Left lung (tissue), 10 donors: ENCODE data around the gene UAP1L1. TPM values are rescaled to one million over a fixed set of nuclear protein-coding genes. Genes with fewer than 3 reads are reported as not detected.
"Not testable (repeated sequence)": the region's sequence is repeated elsewhere in the genome, so short reads cannot be mapped to it uniquely, and the experiment has no call there.

Experiments
- ATAC-seq: fragments of 200-7000 bp; cut with Tn5 transposase; one replicate; pipeline ENCODE4 v1.9.1; 2020; ENCODE audit warnings: moderate library complexity
- DNase-seq, 4 donors: peaks; one replicate each; pipeline ENCODE4 v3.0.0-alpha.2; 2013 to 2020
- H3K27ac ChIP-seq, 2 donors: fragments of 200-600 bp; sonication (generic) in 1 of 2; one replicate each; pipeline versions ENCODE4 v1.5.0 to v1.8.0; 2020 to 2021
- H3K27me3 ChIP-seq, 2 donors: fragments of 200-600 bp; sonication (generic) in 1 of 2; one replicate each; pipeline versions ENCODE4 v1.5.0 to v1.8.0; 2020 to 2021
- H3K36me3 ChIP-seq, 2 donors: fragments of 200-600 bp; sonication (generic) in 1 of 2; one replicate each; pipeline versions ENCODE4 v1.5.0 to v1.8.0; 2020 to 2021
- H3K4me1 ChIP-seq, 2 donors: fragments of 200-600 bp; one replicate each; pipeline ENCODE4 v1.8.0; 2021
- H3K4me3 ChIP-seq, 2 donors: fragments of 200-600 bp; sonication (generic) in 1 of 2; one replicate each; pipeline versions ENCODE4 v1.5.0 to v1.8.0; 2020 to 2021; ENCODE audit warnings: mild to moderate bottlenecking in 1 of 2
- H3K9me3 ChIP-seq, 2 donors: fragments of 200-600 bp; sonication (generic) in 1 of 2; one replicate each; pipeline versions ENCODE4 v1.5.0 to v1.8.0; 2020 to 2021
- intact Hi-C, 2 donors: fragments of 100-400 bp; cut with DNase I; formaldehyde crosslinking; loops; one replicate each; pipeline versions ENCODE4 v1.11.2 to v1.14.2; 2022
- polyA plus RNA-seq, 6 donors: library from polyadenylated mRNA; unstranded; fragments of 120-200 nt; gene quantifications; one replicate each; pipeline ENCODE4 v1.2.1, GENCODE V29; 2013; ENCODE audit not compliant: insufficient read length in 6 of 6
- total RNA-seq, 2 donors: library from RNA; stranded (reverse); fragmentation: NEBNext Ultra II Directional; extraction: Animal tissue kit (Norgen Biotek cat#: 25700); gene quantifications; one replicate each; pipeline ENCODE4 v1.2.1, GENCODE V29; 2021
- TF ChIP-seq, protein P1 (sequence below), 2 donors: fragments of 200-600 bp; sonication (generic) in 1 of 2; IDR thresholded peaks; one replicate each; pipeline versions ENCODE4 v1.5.0 to v1.8.0; 2021; ENCODE audit warnings: antibody characterized with exemption in 2 of 2
- donor health status: DM: no; HTN: yes; CAD: no.
- donor health status: DM: no; HTN: no; CAD: no.

The UAP1L1 gene
- total and polyA plus RNA-seq, 8 donors, result 4.6 to 43.1 (median 6.8) TPM

DNA sequence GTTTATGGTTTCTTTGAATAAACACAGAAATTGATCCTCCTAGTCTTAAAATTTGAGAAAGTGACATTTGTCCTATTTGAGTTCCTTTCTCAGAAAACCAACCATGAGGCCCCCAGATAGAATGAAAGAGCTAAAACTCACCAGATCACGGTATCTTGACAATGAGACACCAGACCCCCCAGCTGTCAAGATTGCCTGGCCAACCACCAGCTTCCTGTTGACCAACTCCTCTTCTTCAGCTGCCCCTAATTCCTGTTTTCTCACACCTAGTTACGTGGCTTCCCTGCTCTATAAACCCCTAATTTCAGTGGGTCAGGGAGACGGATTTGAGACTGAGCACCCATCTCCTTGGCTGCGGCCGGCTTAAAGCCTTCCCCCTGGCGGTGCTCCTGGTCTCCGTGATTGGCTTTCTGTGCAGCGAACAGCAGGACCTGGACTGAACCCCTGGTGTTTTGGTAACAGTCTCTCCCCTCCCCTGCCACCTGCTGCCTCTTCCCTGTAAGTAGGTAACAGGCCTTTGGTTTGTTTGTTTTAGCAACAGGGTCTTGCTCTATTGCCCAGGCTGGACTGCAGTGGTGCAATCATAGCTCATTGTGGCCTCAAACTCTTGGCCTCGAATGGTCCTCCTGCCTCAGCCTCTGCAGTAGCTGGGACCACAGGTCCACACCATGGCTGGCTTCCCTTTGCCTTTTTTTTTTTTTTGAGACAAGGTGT lies 18.6 kb upstream of the UAP1L1 start:
- ATAC-seq, result no peak
- intact Hi-C loops, result no loop called here
- H3K4me3 ChIP-seq, result no peak overlapping the region
- H3K36me3 ChIP-seq, result no peaks in the 10 kb centered on the region
- TF ChIP-seq, protein P1, sequence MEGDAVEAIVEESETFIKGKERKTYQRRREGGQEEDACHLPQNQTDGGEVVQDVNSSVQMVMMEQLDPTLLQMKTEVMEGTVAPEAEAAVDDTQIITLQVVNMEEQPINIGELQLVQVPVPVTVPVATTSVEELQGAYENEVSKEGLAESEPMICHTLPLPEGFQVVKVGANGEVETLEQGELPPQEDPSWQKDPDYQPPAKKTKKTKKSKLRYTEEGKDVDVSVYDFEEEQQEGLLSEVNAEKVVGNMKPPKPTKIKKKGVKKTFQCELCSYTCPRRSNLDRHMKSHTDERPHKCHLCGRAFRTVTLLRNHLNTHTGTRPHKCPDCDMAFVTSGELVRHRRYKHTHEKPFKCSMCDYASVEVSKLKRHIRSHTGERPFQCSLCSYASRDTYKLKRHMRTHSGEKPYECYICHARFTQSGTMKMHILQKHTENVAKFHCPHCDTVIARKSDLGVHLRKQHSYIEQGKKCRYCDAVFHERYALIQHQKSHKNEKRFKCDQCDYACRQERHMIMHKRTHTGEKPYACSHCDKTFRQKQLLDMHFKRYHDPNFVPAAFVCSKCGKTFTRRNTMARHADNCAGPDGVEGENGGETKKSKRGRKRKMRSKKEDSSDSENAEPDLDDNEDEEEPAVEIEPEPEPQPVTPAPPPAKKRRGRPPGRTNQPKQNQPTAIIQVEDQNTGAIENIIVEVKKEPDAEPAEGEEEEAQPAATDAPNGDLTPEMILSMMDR (IDR thresholded peaks at IDR 0.05), result no peak
- H3K4me1 ChIP-seq, result peaks cover 6 to 25% of the 10 kb centered on the region in 2 donors
- peaks cover 1 to 22% of the 10 kb centered on the region in 2 donors for H3K27me3 ChIP-seq
- H3K9me3 ChIP-seq, result no peaks in the 10 kb centered on the region
- H3K27ac ChIP-seq, result no peak overlapping the region
- no peak for DNase-seq

DNA sequence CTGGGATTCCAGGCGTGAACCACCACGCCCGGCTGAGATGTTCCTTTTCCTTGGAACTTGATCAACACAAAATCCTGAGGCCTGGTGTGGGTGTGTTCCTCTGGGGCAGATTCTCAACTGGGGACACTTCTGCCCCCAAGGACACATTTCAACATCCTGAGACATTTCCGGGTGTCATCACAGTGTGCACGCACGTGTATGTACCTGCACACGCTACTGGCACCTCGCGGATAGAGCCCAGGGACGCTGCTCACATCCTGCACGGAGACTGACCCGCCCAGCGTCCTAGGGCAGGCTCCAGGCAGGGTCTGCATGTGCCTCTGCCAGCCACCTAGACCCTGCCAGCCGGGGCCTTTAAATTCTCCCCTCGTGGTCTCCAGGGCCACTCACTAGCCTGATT lies 14.9 kb upstream of the UAP1L1 start:
- H3K9me3 ChIP-seq, result no peaks in the 10 kb centered on the region
- H3K4me3 ChIP-seq, result no peak overlapping the region
- no peak for ATAC-seq
- no peaks in the 10 kb centered on the region for H3K27me3 ChIP-seq
- H3K36me3 ChIP-seq, result no peaks in the 10 kb centered on the region
- TF ChIP-seq, protein P1 (IDR thresholded peaks at IDR 0.05), result no peak
- DNase-seq, result no peak
- intact Hi-C loops, result loop anchor here in 1 of 2 donors (10.0 kb wide), 1 partner anchor 278 kb away; no protein-coding TSS in a partner anchor
- peaks cover 0 to 7% of the 10 kb centered on the region in 2 donors for H3K4me1 ChIP-seq
- no peak overlapping the region for H3K27ac ChIP-seq

DNA sequence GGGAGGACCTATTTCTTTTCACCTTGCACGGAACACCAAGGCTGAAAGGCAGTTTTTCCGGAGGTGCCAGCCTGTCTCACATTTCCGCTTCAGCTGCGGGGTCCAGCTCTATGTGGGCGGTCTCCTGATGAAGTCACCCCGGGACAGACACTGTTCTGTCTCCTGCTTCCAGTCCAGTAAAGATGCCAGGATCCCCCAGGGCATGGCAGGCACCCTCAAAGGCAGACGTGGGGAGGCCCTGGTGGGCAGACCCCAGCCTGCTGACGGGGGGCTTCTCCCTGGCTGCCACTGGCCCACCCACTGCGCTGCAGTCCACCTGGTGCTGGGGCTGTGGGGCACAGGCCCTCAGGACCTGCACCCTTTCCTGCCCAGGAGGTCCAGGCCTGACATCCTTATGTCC lies 14.5 kb upstream of the UAP1L1 start:
- H3K4me1 ChIP-seq, H3K36me3 ChIP-seq, H3K9me3 ChIP-seq, DNase-seq, ATAC-seq, H3K27me3 ChIP-seq, H3K4me3 ChIP-seq, H3K27ac ChIP-seq: not testable (repeated sequence)
- intact Hi-C loops, result loop anchor here in 1 of 2 donors (10.0 kb wide), 1 partner anchor 278 kb away; no protein-coding TSS in a partner anchor

DNA sequence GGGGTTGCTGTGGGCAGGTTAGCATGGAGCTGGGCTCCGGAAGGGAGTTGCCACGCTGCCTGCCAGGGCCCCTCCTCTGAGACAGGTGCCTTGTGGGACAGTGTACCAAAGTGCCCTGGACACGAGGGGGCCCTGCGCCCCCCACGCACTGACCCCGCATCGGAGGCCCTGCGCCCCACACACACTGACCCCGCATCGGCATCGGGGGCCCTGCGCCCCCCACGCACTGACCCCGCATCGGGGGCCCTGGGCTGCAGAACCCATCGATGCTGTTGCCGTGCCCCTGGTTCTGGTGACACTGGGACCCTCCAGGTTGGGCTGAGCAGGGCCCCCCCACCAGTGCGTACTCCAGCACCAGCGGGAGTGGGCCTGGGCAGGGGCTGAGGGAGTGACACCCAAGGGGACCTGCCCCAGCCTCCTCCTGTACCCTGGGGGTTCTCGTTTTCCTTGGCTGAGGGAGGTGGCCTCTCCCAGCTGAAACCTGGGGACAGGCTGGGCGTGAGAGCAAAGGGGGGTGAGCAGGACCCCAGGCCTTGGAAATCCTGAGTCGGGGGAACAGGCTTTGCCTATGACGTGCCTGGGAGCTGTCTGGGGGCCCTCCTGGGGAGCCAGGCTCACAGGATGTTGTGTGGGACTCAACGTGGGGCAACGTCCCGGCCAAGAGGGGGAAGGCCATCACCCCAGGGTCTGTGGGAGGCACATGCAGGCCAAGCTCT lies 13.8 kb upstream of the UAP1L1 start:
- no peak for ATAC-seq
- Histone ChIP-seq H3K4me1 (peaks cover 0 to 7% of the 10 kb centered on the region in 2 donors), H3K27me3 (peaks cover 0 to 3% of the 10 kb centered on the region in 2 donors), H3K4me3 (no peak overlapping the region), H3K27ac (no peak overlapping the region), H3K36me3 (no peaks in the 10 kb centered on the region), H3K9me3 (no peaks in the 10 kb centered on the region)
- TF ChIP-seq, protein P1 (IDR thresholded peaks at IDR 0.05), result no peak
- DNase-seq, result no peak
- intact Hi-C loops, result loop anchor here in 1 of 2 donors (10.0 kb wide), 1 partner anchor 279 kb away; no protein-coding TSS in a partner anchor

DNA sequence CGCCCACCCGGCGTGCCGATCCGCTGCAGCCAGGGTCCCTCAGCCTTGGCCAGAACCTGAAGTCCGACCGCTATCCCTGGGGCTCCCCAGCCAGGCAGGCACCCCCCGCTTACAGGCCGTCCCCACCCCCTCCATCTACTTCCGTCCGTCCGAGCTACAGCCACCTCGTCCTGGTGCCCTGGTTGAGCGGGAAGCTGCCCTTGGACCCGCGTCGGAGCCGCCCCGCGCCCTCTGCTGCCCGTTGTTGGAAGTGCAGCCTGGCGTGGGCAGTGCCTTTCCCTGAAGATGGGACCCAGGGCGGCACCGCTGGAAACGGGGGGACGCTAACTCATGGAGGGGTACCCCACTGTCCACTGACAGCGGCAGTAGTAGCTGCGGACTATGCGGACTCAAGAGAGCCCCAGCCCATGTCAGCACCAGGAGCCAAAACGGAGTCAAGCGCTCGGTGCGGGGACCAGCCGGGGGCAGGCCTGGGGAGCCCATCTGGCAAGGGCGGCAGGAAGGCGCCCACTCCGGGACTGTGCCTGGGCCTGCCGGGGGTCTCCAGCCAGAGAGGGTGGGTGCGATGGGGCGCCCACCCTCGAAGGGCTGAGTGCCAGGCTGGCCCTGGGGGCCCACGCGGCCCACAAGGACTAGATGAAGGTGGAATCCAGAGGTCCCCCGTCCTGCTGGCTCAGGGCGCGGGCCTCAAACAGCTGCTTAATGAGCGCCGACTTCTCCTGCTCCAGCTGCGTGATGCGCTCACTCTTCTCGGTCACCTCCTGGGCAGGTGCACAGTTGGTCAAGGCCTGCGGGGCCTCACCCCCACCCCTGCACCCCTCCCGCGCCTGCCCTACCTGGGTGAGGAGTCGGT lies 13.1 kb upstream of the UAP1L1 start:
- TF ChIP-seq, protein P1 (IDR thresholded peaks at IDR 0.05), result peak; percentile 95 to 97
- ATAC-seq, result peak; percentile 80

More for the DNA sequence above, 13.1 kb upstream of the UAP1L1 start:
- Histone ChIP-seq H3K27me3 (peaks cover 0 to 11% of the 10 kb centered on the region in 2 donors), H3K4me3 (no peak overlapping the region), H3K36me3 (no peaks in the 10 kb centered on the region), H3K4me1 (peaks cover under 1 to 11% of the 10 kb centered on the region in 2 donors), H3K27ac (no peak overlapping the region), H3K9me3 (no peaks in the 10 kb centered on the region)
- intact Hi-C loops, result loop anchor here in 1 of 2 donors (10.0 kb wide), 1 partner anchor 279 kb away; no protein-coding TSS in a partner anchor
- peak in 2 of 4 donors; percentile 61 to 95 for DNase-seq
